ENCODE results near the gene GRHL3. TPM values are rescaled to one million over a fixed set of nuclear protein-coding genes. Genes with fewer than 3 reads are reported as not detected.

The GRHL3 gene
- total and polyA plus RNA-seq, 10 of the 15 experiments (the other 5 are each of a cell fraction or from before 2014, with no cell fraction given), result 0.07 to 0.87 (median 0.34) TPM

- CTCF ChIA-PET, result no interaction called here
- Histone ChIP-seq H3K9ac (ENCODE audit: control insufficient read depth, insufficient read depth, low read length) (no peak overlapping the region), H3K4me3 (no peak overlapping the region), H2AFZ (ENCODE audit: control insufficient read depth, low read depth, low read length) (no peak overlapping the region), H3K4me1 (ENCODE audit: control insufficient read depth, insufficient read depth, low read length) (peaks cover 11% of the 10 kb centered on the region; the same call in 1 of the 2 replicates), H3K9me3 (replicated peaks; ENCODE audit: control insufficient read depth, insufficient read depth, low read length) (no peaks in the 10 kb centered on the region), H3K36me3 (ENCODE audit: control insufficient read depth in 2 of 2, insufficient read depth in 2 of 2, low read length in 1 of 2) (no peaks in the 10 kb centered on the region), H3K79me2 (ENCODE audit: control insufficient read depth, insufficient read depth, low read length) (no peaks in the 10 kb centered on the region), H3K27me3 (replicated peaks in 1 of 2; ENCODE audit: control insufficient read depth in 2 of 2, insufficient read depth in 2 of 2, low read length in 1 of 2) (no peaks in the 10 kb centered on the region), H4K20me1 (ENCODE audit: control insufficient read depth, insufficient read depth) (no peaks in the 10 kb centered on the region), H3K4me2 (ENCODE audit: control insufficient read depth, insufficient read depth) (no peak overlapping the region), H3K27ac (ENCODE audit: control insufficient read depth, insufficient read depth) (no peak overlapping the region)
- SMC1A ChIA-PET (ENCODE audit: uncharacterized antibody, unreplicated experiment), result interaction anchor here (0.8 kb wide), 1 partner anchor 29 kb away, joined by 3 read pairs; no protein-coding TSS in a partner anchor
- WGBS (ENCODE audit: insufficient coverage, insufficient replicate concordance, low lambda C conversion rate, missing lambda C conversion rate), result 64% methylated on average over 3 of the region's 3 CpGs
- no peak for FAIRE-seq
- no peak for DNase-seq (ENCODE audit: low read depth, low spot score)
- intact Hi-C loops (cut with micrococcal nuclease; ENCODE audit: unreplicated experiment) (no loop called here), in situ Hi-C loops (cut with MboI) (no loop called here)
- no TSS peak for BruUV-seq (replicated peaks)
- RAD21 ChIA-PET (ENCODE audit: unreplicated experiment), result no interaction called here
- no peak for TF ChIP-seq MYB (IDR thresholded peaks at IDR 0.05; ENCODE audit: borderline replicate concordance, low read depth, low read length)
- TF ChIP-seq PKNOX1 (IDR thresholded peaks at IDR 0.05), result no peak
- TF ChIP-seq ZNF622 (IDR thresholded peaks at IDR 0.05), result no peak
- no peak for TF ChIP-seq SPI1 (IDR thresholded peaks at IDR 0.05; ENCODE audit: borderline replicate concordance, insufficient read depth, low read depth, low read length)
- no peak for TF ChIP-seq BHLHE40 (IDR thresholded peaks at IDR 0.05; ENCODE audit: borderline replicate concordance in 1 of 2, low read depth in 2 of 2, low read length in 1 of 2)
- TF ChIP-seq E2F8 (IDR thresholded peaks at IDR 0.05; ENCODE audit: low read depth, partially characterized antibody), result no peak
- TF ChIP-seq SMC3 (IDR thresholded peaks at IDR 0.05; ENCODE audit: borderline replicate concordance, low read length), result no peak
- no peak for TF ChIP-seq RAD21 (IDR thresholded peaks at IDR 0.05; ENCODE audit: insufficient read depth, low read depth, low read length)
- ATAC-seq, result no peak
- POLR2A ChIA-PET, result no interaction called here
Measured at GRCh38 chr1:24361811-24362210, 42.7 kb downstream of the GRHL3 start.
